SK-N-MC (cell line): ENCODE measurements around the gene SNRPA.
"Not testable (repeated sequence)": the region's sequence is repeated elsewhere in the genome, so short reads cannot be mapped to it uniquely, and the experiment has no call there.

Source experiments
- DNase-seq: peaks from one replicate; pipeline ENCODE4 v3.0.0-alpha.2; 2011; ENCODE audit warnings: low read depth, low spot score
- H3K27ac ChIP-seq: fragments of 200-600 bp; sonication (generic); 2 replicates; pipeline ENCODE4 v1.5.1; 2016; ENCODE audit warnings: mixed run types
- H3K36me3 ChIP-seq: fragments of 200-600 bp; sonication (generic); 2 replicates; pipeline ENCODE4 v1.6.1; 2017; ENCODE audit warnings: antibody characterized with exemption, low read length, mixed read lengths; ENCODE audit not compliant: insufficient read depth
- H3K4me3 ChIP-seq: fragments of 200-600 bp; sonication (generic); 2 replicates; pipeline ENCODE4 v1.5.1; 2016
- H3K9ac ChIP-seq: fragments of 200-600 bp; sonication (generic); 2 replicates; pipeline ENCODE4 v1.8.0; 2017; ENCODE audit warnings: mixed run types, mixed read lengths; ENCODE audit not compliant: insufficient read length
- H3K9me3 ChIP-seq: fragments of 200-600 bp; sonication (generic); 2 replicates; pipeline ENCODE4 v1.6.1; 2017; ENCODE audit warnings: low read depth, mild to moderate bottlenecking, antibody characterized with exemption, low read length, moderate library complexity, mixed read lengths
- EZH2 ChIP-seq: fragments of 200-600 bp; sonication (generic); IDR thresholded peaks from one replicate; pipeline ENCODE4 v1.6.1; 2017; ENCODE audit warnings: antibody characterized with exemption
- FOXP2 ChIP-seq: optimal IDR thresholded peaks from 2 replicates; pipeline ENCODE3; 2011; ENCODE audit warnings: mild to moderate bottlenecking, moderate library complexity; ENCODE audit not compliant: insufficient read depth; ENCODE audit errors: extremely low read length, control extremely low read depth
- POLR2AphosphoS5 ChIP-seq: IDR thresholded peaks from 2 replicates; pipeline ENCODE4 v1.6.1; 2012; ENCODE audit warnings: mild to moderate bottlenecking, low read depth, low read length, borderline replicate concordance

The SNRPA gene

DNA sequence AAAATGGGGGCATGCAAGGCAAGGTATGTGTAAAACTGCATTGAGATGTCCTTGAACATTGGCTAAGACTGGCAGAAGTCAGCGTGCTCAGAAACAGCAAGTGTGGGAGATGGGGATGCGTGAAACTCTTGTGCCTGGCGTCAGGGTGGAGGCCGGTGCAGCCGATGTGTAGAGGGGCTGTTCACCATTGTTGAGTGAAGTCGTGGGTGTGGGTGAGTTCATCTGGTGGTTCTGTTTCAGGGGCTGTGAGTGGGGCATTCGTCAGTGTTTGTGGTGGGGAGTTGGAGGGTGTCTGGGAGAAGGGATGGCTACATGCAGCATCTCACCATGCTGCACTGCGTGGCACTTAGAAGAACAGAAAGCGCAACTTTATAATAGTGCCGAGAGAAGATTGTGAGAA, 13.0 kb downstream of the SNRPA start:
- H3K27ac ChIP-seq, result no peak overlapping the region
- H3K9me3 ChIP-seq, result no peaks in the 10 kb centered on the region
- H3K9ac ChIP-seq, result no peak overlapping the region
- no peak for DNase-seq
- no peak for TF ChIP-seq POLR2AphosphoS5
- TF ChIP-seq FOXP2, result no peak
- no peak for TF ChIP-seq EZH2
- no peak overlapping the region for H3K4me3 ChIP-seq
- peaks cover 76% of the 10 kb centered on the region for H3K36me3 ChIP-seq

DNA sequence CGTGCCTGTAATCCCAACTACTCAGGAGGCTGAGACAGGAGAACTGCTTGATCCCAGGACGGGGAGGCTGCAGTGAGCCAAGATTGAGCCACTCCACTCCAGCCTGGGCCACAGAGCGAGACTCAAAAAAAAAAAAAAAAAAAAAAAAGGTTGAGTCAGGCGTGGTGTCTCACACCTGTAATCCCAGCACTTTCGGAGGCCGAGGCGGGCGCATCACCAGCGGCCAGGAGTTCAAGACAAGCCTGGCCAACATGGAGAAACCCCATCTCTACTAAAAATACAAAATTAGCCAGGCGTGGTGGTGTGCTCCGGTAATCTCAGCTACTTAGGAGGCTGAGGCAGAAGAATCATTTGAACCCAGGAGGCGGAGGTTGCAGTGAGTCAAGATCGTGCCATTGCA, 15.4 kb downstream of the SNRPA start:
- H3K4me3 ChIP-seq, DNase-seq, H3K9me3 ChIP-seq, H3K9ac ChIP-seq, H3K27ac ChIP-seq: not testable (repeated sequence)
- peaks cover 53% of the 10 kb centered on the region for H3K36me3 ChIP-seq
- TF ChIP-seq POLR2AphosphoS5, result 0 out of 2 replicates have a peak, but pooled peaks have one; percentile 22

DNA sequence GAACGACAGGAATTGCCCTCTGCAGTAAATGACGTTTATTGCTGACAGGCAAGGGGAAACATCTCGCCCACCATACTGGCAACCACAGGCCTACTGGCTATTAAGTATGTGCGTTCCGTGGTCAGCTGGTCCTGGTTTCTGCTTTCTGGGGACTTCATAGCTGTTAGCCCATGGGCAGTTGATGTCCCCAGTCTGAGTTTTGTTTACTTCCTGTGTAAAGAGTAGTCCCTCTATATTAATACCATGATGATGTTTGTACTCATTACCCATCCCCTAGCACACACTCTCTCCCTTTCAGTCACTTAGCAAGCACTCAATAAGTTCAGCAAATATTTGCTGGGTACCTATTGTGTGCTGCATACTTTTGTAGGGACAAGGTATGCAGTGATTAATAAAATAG, 17.9 kb downstream of the SNRPA start:
- Histone ChIP-seq H3K4me3 (no peak overlapping the region), H3K9ac (no peak overlapping the region), H3K9me3 (no peaks in the 10 kb centered on the region), H3K36me3 (peaks cover 28% of the 10 kb centered on the region), H3K27ac (no peak overlapping the region)
- TF ChIP-seq EZH2, result no peak
- no peak for TF ChIP-seq FOXP2
- TF ChIP-seq POLR2AphosphoS5, result no peak
- DNase-seq, result no peak

DNA sequence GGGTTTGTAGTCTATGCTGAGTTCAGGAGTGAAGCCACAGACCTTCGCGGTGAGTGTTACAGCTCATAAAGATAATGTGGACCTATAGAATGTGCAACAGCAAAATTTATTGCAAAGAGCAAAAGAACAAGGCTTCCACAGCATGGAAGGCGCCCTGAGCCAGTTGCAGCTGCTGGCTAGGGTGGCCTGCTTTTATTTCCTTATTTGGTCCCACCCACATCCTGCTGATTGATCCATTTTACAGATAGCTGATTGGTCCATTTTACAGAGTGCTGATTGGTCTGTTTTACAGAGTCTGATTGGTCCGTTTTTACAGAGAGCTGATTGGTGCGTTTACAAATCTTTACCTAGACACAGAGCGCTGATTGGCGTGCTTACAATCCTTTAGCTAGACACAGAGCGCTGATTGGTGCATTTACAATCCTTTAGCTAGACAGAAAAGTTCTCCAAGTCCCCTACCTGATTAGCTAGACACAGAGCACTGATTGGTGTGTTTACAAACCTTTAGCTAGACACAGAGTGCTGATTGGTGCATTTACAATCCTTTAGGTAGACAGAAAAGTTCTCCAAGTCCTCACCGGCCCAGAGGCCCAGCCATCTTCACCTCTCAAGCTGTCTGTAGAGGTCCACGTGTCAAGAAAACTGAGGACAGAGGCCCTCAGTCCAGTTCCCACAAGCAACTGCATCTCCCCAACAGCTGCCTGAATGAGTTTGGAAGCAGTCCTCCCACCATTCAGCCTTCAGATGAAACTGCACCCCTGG, 20.3 kb downstream of the SNRPA start:
- not testable (repeated sequence) for H3K4me3 ChIP-seq, H3K36me3 ChIP-seq, DNase-seq, H3K9ac ChIP-seq, H3K9me3 ChIP-seq
- H3K27ac ChIP-seq, result peak overlapping the region; percentile 57; the same call in 1 of the 2 replicates

DNA sequence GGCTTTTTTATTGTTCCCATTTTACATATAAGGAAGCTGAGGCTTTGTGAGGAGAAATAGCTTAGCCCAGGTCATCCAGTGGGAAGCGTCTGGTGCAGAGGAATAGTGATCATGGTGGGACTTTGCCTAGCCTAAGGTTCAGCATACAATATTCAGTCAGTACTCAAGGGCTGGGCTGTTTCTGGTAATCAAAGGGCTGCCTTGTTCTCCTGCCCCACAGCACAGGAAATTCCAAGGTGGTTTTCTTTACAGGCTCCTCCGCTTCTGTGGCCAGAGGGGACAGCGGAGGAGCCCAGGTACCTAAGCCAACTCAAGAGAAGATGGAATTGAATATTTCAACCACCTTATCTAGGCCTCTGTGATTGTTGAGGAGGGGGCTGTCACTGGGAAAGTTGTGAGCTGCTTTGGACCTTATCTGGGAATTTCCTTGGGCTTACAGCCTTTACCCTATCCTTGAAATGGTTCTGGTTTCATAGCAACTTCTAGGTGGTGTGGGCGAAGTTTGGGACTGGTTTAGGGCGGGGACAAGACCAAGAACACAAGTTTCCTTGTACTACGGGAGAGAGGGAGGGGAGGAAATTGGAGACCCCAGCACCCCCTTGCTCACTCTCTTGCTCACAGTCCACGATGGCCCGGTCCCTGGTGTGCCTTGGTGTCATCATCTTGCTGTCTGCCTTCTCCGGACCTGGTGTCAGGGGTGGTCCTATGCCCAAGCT, 24.1 kb downstream of the SNRPA start, which contains the start of gene MIA:
MIA (plus strand) TSS at position 606 of the 716 bp plus-strand sequence; CDS start at position 628, 22 bp downstream.
- no peaks in the 10 kb centered on the region for H3K9me3 ChIP-seq

DNA sequence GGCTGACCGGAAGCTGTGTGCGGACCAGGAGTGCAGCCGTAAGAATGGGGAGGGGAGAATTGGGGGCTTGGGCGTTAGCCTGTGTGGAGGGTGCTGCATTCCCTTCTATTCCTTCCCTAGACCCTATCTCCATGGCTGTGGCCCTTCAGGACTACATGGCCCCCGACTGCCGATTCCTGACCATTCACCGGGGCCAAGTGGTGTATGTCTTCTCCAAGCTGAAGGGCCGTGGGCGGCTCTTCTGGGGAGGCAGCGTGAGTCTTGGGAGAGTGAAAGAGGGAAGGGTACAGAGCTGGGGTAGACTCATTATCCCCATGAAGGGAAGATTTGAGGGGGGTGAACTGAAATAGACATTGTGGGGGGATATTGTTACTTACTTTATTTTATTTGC, 24.6 kb downstream of the SNRPA start:
- Histone ChIP-seq H3K27ac (no peak overlapping the region), H3K4me3 (no peak overlapping the region), H3K9me3 (no peaks in the 10 kb centered on the region), H3K9ac (no peak overlapping the region), H3K36me3 (no peaks in the 10 kb centered on the region)
- no peak for TF ChIP-seq POLR2AphosphoS5
- no peak for DNase-seq

More for the DNA sequence above, 24.1 kb downstream of the SNRPA start, which contains the start of gene MIA:
- no peak within 1 kb of the TSS for H3K4me3 ChIP-seq
- TF ChIP-seq POLR2AphosphoS5 (no peak), FOXP2 (no peak), EZH2 (no peak)
- DNase-seq, result no peak
- H3K27ac ChIP-seq, result no peak within 1 kb of the TSS
- H3K36me3 ChIP-seq, result no peaks in the 10 kb centered on the region
- H3K9ac ChIP-seq, result no peak within 1 kb of the TSS

DNA sequence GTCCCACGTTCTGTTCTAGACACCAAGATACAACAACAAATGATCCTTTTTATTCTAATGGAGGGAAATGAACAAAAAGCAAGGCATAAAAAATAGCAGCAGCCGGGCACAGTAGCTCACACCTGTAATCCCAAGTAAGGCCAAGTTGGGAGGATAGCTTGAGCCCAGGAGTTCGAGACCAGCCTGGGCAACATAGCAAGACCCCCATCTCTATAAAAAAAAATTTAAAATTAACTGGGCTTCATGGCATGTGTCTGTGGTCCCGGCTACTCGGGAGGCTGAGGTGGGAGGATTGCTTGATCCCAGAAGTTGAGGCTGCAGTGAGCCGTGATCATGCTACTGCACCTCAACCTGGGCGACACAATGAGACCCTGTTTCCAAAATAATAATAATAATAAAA, 25.4 kb downstream of the SNRPA start:
- H3K9ac ChIP-seq, result no peak overlapping the region
- TF ChIP-seq FOXP2, result no peak
- TF ChIP-seq EZH2, result no peak
- no peak for TF ChIP-seq POLR2AphosphoS5
- no peaks in the 10 kb centered on the region for H3K36me3 ChIP-seq
- no peaks in the 10 kb centered on the region for H3K9me3 ChIP-seq
- no peak for DNase-seq
- H3K4me3 ChIP-seq, result no peak overlapping the region
- H3K27ac ChIP-seq, result peak overlapping the region; percentile 100; the same call in 1 of the 2 replicates

DNA sequence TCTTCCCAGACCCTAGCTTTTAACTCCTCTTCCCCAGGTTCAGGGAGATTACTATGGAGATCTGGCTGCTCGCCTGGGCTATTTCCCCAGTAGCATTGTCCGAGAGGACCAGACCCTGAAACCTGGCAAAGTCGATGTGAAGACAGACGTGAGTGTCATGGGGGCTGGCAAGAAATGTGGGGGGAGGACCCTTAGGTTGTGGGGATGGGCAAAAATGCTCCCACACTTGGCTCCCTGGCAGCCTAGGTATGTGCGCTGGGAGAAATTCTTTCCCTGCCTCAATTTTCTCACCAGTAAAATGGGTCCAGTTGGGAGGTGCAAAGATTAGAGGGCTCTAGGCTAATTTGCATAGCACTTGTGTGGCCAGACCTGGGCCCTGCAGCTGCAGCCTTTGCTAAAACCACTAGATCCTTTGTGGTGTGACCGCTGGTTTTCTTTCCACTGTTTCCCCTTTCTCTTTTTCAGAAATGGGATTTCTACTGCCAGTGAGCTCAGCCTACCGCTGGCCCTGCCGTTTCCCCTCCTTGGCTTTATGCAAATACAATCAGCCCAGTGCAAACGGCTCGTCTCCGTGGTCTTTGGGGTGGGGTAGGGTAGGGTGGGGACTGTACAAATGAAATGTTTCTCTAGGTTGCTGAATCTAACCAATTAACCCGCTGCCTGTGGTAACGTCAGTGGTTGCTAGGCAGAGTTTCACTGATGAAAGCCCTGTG, 26.1 kb downstream of the SNRPA start:
- Histone ChIP-seq H3K36me3 (no peaks in the 10 kb centered on the region), H3K9ac (peak overlapping the region; percentile 89), H3K27ac (peak overlapping the region; percentile 100), H3K4me3 (peak overlapping the region; percentile 91), H3K9me3 (no peaks in the 10 kb centered on the region)
- peak; percentile 87 for DNase-seq
- TF ChIP-seq POLR2AphosphoS5 (no peak), EZH2 (no peak), FOXP2 (no peak)
